GM12878 (cell line): ENCODE results near the gene DIDO1. TPM values are rescaled to one million over a fixed set of nuclear protein-coding genes. Genes with fewer than 3 reads are reported as not detected.
A peak's percentile ranks its signal among the peaks of the same experiment; 100 is the strongest.

Experiments
- ATAC-seq: fragments of 200-7000 bp; cut with Tn5 transposase; 3 replicates; pipeline ENCODE4 v1.9.1; 2020; ENCODE audit warnings: mild to moderate bottlenecking, moderate library complexity
- BruUV-seq: library from RNA; stranded (reverse); fragments of 400-500 nt; replicated peaks from 2 replicates; lab custom pipeline; 2021; lab: Mats Ljungman, UMichigan
- CTCF ChIA-PET: fragments of 300-600 bp; sonication (Branson Sonifier 250); formaldehyde crosslinking; extraction: SDS; loops from one replicate; lab custom pipeline; 2021; ENCODE audit warnings: inconsistent platforms; lab: Yijun Ruan, JAX
- POLR2A ChIA-PET: fragments of 350-600 bp; formaldehyde crosslinking; extraction: SDS; loops from one replicate; lab custom pipeline; 2021; ENCODE audit warnings: inconsistent platforms; lab: Charles Lee
- RAD21 ChIA-PET: fragments of 300-600 bp; sonication (Branson Sonifier 250); formaldehyde crosslinking; loops from one replicate; lab custom pipeline; 2023; ENCODE audit warnings: antibody characterized with exemption; ENCODE audit not compliant: unreplicated experiment; lab: Charles Lee
- SMC1A ChIA-PET: fragments of 300-600 bp; sonication (Branson Sonifier 250); formaldehyde crosslinking; loops from one replicate; lab custom pipeline; 2023; ENCODE audit not compliant: unreplicated experiment, uncharacterized antibody; lab: Charles Lee
- DNase-seq: peaks from one replicate; pipeline ENCODE4 v3.0.0-alpha.2; 2011; ENCODE audit warnings: low read depth, low spot score
- FAIRE-seq: peaks from 3 replicates; lab custom pipeline; 2011; peaks lifted over from hg19 to GRCh38; lab: Jason Lieb, UNC
- H2AFZ ChIP-seq: 2 replicates; pipeline ENCODE4 v1.6.0; 2011; ENCODE audit warnings: low read depth, low read length, control low read depth; ENCODE audit not compliant: control insufficient read depth
- H3K27ac ChIP-seq: 2 replicates; pipeline ENCODE4 v1.5.1; 2011; ENCODE audit warnings: control low read depth; ENCODE audit not compliant: control insufficient read depth, insufficient read depth
- H3K27me3 ChIP-seq, 2 experiments: replicated peaks in 1 of 2; 2 replicates each; pipeline versions ENCODE4 v1.6.0 to v1.6.1; 2011; ENCODE audit warnings: low read length in 1 of 2; ENCODE audit not compliant: control insufficient read depth in 2 of 2, insufficient read depth in 2 of 2
- H3K36me3 ChIP-seq, 2 experiments: 2 replicates each; pipeline ENCODE4 v1.5.1; 2011; ENCODE audit warnings: low read length in 1 of 2; ENCODE audit not compliant: control insufficient read depth in 2 of 2, insufficient read depth in 2 of 2
- H3K4me1 ChIP-seq: 2 replicates; pipeline ENCODE4 v1.6.1; 2011; ENCODE audit warnings: mild to moderate bottlenecking, low read length, moderate library complexity, mixed read lengths; ENCODE audit not compliant: control insufficient read depth, insufficient read depth
- H3K4me2 ChIP-seq: 2 replicates; pipeline ENCODE4 v1.6.0; 2011; ENCODE audit warnings: control low read depth; ENCODE audit not compliant: control insufficient read depth, insufficient read depth
- H3K4me3 ChIP-seq: fragments of 200-600 bp; sonication (generic); 2 replicates; pipeline ENCODE4 v1.5.1; 2016
- H3K79me2 ChIP-seq: 2 replicates; pipeline ENCODE4 v1.6.0; 2011; ENCODE audit warnings: low read length; ENCODE audit not compliant: control insufficient read depth, insufficient read depth
- H3K9ac ChIP-seq: 2 replicates; pipeline ENCODE4 v1.8.0; 2011; ENCODE audit warnings: low read length, control low read depth, mixed read lengths; ENCODE audit not compliant: control insufficient read depth, insufficient read depth
- H3K9me3 ChIP-seq: replicated peaks from 3 replicates; pipeline ENCODE4 v1.5.1; 2011; ENCODE audit warnings: mild to moderate bottlenecking, low read length; ENCODE audit not compliant: control insufficient read depth, insufficient read depth
- H4K20me1 ChIP-seq: 2 replicates; pipeline ENCODE4 v1.6.0; 2011; ENCODE audit not compliant: control insufficient read depth, insufficient read depth
- ASH2L ChIP-seq: fragments of 300-600, 200-600 bp; sonication (generic); IDR thresholded peaks from 2 replicates; pipeline ENCODE4 v1.6.1; 2017; ENCODE audit warnings: low read depth, mild to moderate bottlenecking, borderline replicate concordance
- BACH1 ChIP-seq: fragments of 450-650 bp; IDR thresholded peaks from 2 replicates; pipeline ENCODE4 v1.6.1; 2017; ENCODE audit warnings: mild to moderate bottlenecking, borderline replicate concordance
- CHD4 ChIP-seq: fragments of 200-600 bp; sonication (generic); IDR thresholded peaks from 2 replicates; pipeline ENCODE4 v1.6.1; 2016; ENCODE audit warnings: mild to moderate bottlenecking
- CREM ChIP-seq: IDR thresholded peaks from 2 replicates; pipeline ENCODE4 v1.6.1; 2014; ENCODE audit warnings: antibody characterized with exemption, low read depth
- EGR1 ChIP-seq, 2 experiments: IDR thresholded peaks; 1 replicate in 1 of 2; 2 replicates in 1 of 2; pipeline ENCODE4 v1.6.1; 2011 to 2012; ENCODE audit warnings: low read depth in 2 of 2, low read length in 2 of 2, borderline replicate concordance in 1 of 2, mild to moderate bottlenecking in 1 of 2, moderate library complexity in 1 of 2
- IRF4 ChIP-seq: IDR thresholded peaks from 2 replicates; pipeline ENCODE4 v1.6.1; 2011; ENCODE audit warnings: low read depth, low read length
- JUND ChIP-seq: IDR thresholded peaks from 2 replicates; pipeline ENCODE4 v1.6.1; 2012; ENCODE audit warnings: low read depth, mild to moderate bottlenecking, low read length, improper control_type of control experiment, moderate library complexity
- MEF2B ChIP-seq: fragments of 450-650 bp; IDR thresholded peaks from 2 replicates; pipeline ENCODE4 v1.6.1; 2018; ENCODE audit warnings: mild to moderate bottlenecking, moderate library complexity; ENCODE audit not compliant: partially characterized antibody, poor library complexity, severe bottlenecking
- NFIC ChIP-seq: IDR thresholded peaks from 2 replicates; pipeline ENCODE4 v1.6.1; 2012; ENCODE audit warnings: low read depth, mild to moderate bottlenecking, inconsistent platforms, low read length, moderate library complexity
- PAX5 ChIP-seq: IDR thresholded peaks from 2 replicates; pipeline ENCODE4 v1.6.1; 2011; ENCODE audit warnings: low read depth, low read length, borderline replicate concordance
- POLR2A ChIP-seq: IDR thresholded peaks from 2 replicates; pipeline ENCODE4 v1.6.1; 2011; ENCODE audit warnings: low read depth, mild to moderate bottlenecking, low read length
- POU2F2 ChIP-seq: IDR thresholded peaks from 3 replicates; pipeline ENCODE4 v1.6.1; 2011; ENCODE audit warnings: low read depth, mild to moderate bottlenecking, low read length, borderline replicate concordance
- RELA ChIP-seq: fragments of 450-650 bp; IDR thresholded peaks from 2 replicates; pipeline ENCODE4 v1.8.0; 2014; ENCODE audit warnings: borderline replicate concordance; ENCODE audit not compliant: partially characterized antibody
- SMAD5 ChIP-seq: IDR thresholded peaks from 2 replicates; pipeline ENCODE4 v1.6.1; 2016; ENCODE audit warnings: antibody characterized with exemption, low read depth
- SMARCA5 ChIP-seq: fragments of 450-650 bp; IDR thresholded peaks from 2 replicates; pipeline ENCODE4 v1.6.1; 2017; ENCODE audit warnings: mild to moderate bottlenecking
- SPI1 ChIP-seq: IDR thresholded peaks from 2 replicates; pipeline ENCODE4 v1.6.1; 2011; ENCODE audit warnings: low read depth, mild to moderate bottlenecking, low read length, moderate library complexity, borderline replicate concordance; ENCODE audit not compliant: insufficient read depth
- SREBF2 ChIP-seq: IDR thresholded peaks from 2 replicates; pipeline ENCODE4 v1.6.1; 2012; ENCODE audit warnings: mild to moderate bottlenecking, low read length
- STAT1 ChIP-seq: fragments of 450-650 bp; conservative IDR thresholded peaks from 2 replicates; pipeline ENCODE4 v1.6.1; 2014; ENCODE audit warnings: antibody characterized with exemption, mild to moderate bottlenecking
- STAT3 ChIP-seq: IDR thresholded peaks from 2 replicates; pipeline ENCODE4 v1.6.1; 2011; ENCODE audit warnings: low read depth, low read length, improper control_type of control experiment
- TCF12 ChIP-seq: IDR thresholded peaks from 2 replicates; pipeline ENCODE4 v1.6.1; 2011; ENCODE audit warnings: low read depth, mild to moderate bottlenecking, low read length
- TCF7 ChIP-seq: IDR thresholded peaks from 2 replicates; pipeline ENCODE4 v1.6.1; 2014; ENCODE audit warnings: antibody characterized with exemption, borderline replicate concordance
- ZNF217 ChIP-seq: fragments of 450-650 bp; IDR thresholded peaks from 2 replicates; pipeline ENCODE4 v1.6.1; 2017; ENCODE audit warnings: antibody characterized with exemption, mild to moderate bottlenecking
- ZNF274 ChIP-seq: IDR thresholded peaks from one replicate; pipeline ENCODE4 v1.8.0; 2011; ENCODE audit not compliant: insufficient read length, insufficient read depth
- ZNF622 ChIP-seq: fragments of 450-650 bp; IDR thresholded peaks from 2 replicates; pipeline ENCODE4 v1.6.1; 2017; ENCODE audit warnings: mild to moderate bottlenecking, inconsistent platforms
- WGBS: methylation state at CpG from one replicate; pipeline ENCODE4 v1.1.6; 2016; ENCODE audit warnings: low lambda C conversion rate; ENCODE audit not compliant: insufficient replicate concordance, insufficient coverage; ENCODE audit errors: missing lambda C conversion rate; 5-methylcytosine and 5-hydroxymethylcytosine counted together
- in situ Hi-C: fragments of 300-500 bp; cut with MboI; formaldehyde crosslinking; loops from 9 replicates; pipeline ENCODE4 v1.14.3; 2018; ENCODE audit warnings: mixed read lengths
- intact Hi-C: fragments of 100-400 bp; cut with micrococcal nuclease; formaldehyde crosslinking; loops from one replicate; pipeline ENCODE4 v1.14.2; 2022; ENCODE audit not compliant: unreplicated experiment
- polyA plus RNA-seq, 11 experiments: library from polyadenylated mRNA; depleted of rRNA in 4 of 11; unstranded in 6 of 11; stranded (reverse) in 5 of 11; fragments of >200 nt; fragmentation: Nextera tagmentation in 4 of 11; fragmentation: Illumina TruSeq in 1 of 11; extraction: Ambion mirVana in 4 of 11; extraction: Trizol in 1 of 11; gene quantifications; 1 replicate in 1 of 11; 2 replicates in 10 of 11; pipeline versions ENCODE4 v1.2.1 to v1.2.3, GENCODE V29; 2011 to 2016; ENCODE audit warnings: inconsistent platforms in 2 of 11, missing spikeins in 2 of 11, low read depth in 1 of 11
- total RNA-seq, 4 experiments: library from RNA; depleted of rRNA in 3 of 4; stranded (reverse); fragments of >200 nt in 3 of 4; fragmentation: Illumina TruSeq in 1 of 4; extraction: Trizol in 1 of 4; gene quantifications; 2 replicates each; pipeline versions ENCODE4 v1.2.1 to v1.2.3, GENCODE V29; 2013 to 2021
- TF ChIP-seq, protein P1 (sequence below): IDR thresholded peaks from 2 replicates; pipeline ENCODE4 v1.6.1; 2011; ENCODE audit warnings: borderline replicate concordance, low read depth, mild to moderate bottlenecking, moderate library complexity, low read length; ENCODE audit not compliant: insufficient read depth, poor library complexity, severe bottlenecking
- TF ChIP-seq, protein P2 (sequence below): fragments of 450-650 bp; IDR thresholded peaks from 2 replicates; pipeline ENCODE4 v1.6.1; 2017; ENCODE audit warnings: borderline replicate concordance

DIDO1 gene
- total and polyA plus RNA-seq, 10 of the 15 experiments (the other 5 are each of a cell fraction or from before 2014, with no cell fraction given) = 5.5 to 56.4 (median 38.4) TPM

DNA sequence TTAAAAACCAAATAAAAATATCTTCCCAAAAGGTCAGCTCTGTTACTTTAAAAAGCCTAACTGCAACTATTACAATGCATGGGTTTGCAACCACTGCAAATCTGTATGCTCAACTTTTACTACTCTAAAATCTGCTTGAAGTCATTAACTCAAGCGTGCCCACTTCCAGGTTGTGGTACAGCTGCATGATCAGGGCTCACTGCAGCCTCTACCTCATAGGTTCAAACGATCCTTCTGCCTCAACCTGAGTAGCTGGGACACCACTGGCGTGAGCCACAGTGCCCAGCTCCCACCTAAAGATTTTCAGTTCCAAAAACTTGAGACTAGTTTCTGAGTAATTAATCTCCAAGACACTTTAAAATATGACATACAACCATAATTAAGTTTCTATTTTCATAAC lies 8.2 kb downstream of the DIDO1 start:
- H3K4me1 ChIP-seq = peaks cover 52% of the 10 kb centered on the region
- peak; percentile 78 for ATAC-seq
- H3K4me3 ChIP-seq = peak overlapping the region; percentile 31
- H3K27ac ChIP-seq = peak overlapping the region; percentile 61
- intact Hi-C loops = loop anchor here (2.0 kb wide), 1 partner anchor 17 kb away; no protein-coding TSS in a partner anchor
- SMC1A ChIA-PET = interaction anchor here (1.2 to 3.8 kb wide), 9 partner anchors 10 to 91 kb away, joined by 3 to 21 read pairs (median 8); partner anchors contain the start of genes GID8 and SLC17A9
- H3K36me3 ChIP-seq = peaks cover 1 to 2% of the 10 kb centered on the region in 2 experiments
- no peaks in the 10 kb centered on the region for H3K9me3 ChIP-seq
- POLR2A ChIA-PET = interaction anchor here (0.6 to 3.1 kb wide), 10 partner anchors 10 to 96 kb away, joined by 3 to 15 read pairs (median 5); partner anchors contain the start of genes GID8 and SLC17A9
- H3K9ac ChIP-seq = peak overlapping the region; percentile 13; the same call in 1 of the 2 replicates
- peak; percentile 77 for FAIRE-seq
- no peak overlapping the region for H2AFZ ChIP-seq
- CTCF ChIA-PET = interaction anchor here (0.7 to 12.5 kb wide), 10 partner anchors 10 to 93 kb away, joined by 3 to 92 read pairs (median 4); partner anchors contain the start of gene GID8
- H3K4me2 ChIP-seq = peak overlapping the region; percentile 19
- BruUV-seq = no TSS peak
- RAD21 ChIA-PET = interaction anchor here (0.8 to 1.7 kb wide), 7 partner anchors 10 to 95 kb away, joined by 3 to 5 read pairs (median 4); no protein-coding TSS in a partner anchor
- H3K27me3 ChIP-seq = no peaks in the 10 kb centered on the region
- in situ Hi-C loops = no loop called here
- DNase-seq = no peak
- peaks cover 98% of the 10 kb centered on the region for H3K79me2 ChIP-seq
- WGBS = 2% methylated on average over 3 of the region's 3 CpGs
- H4K20me1 ChIP-seq = peaks cover 25% of the 10 kb centered on the region
- TF ChIP-seq RELA (no peak), CHD4 (no peak), SMAD5 (no peak), TCF7 (peak; percentile 93), SMARCA5 (no peak), POU2F2 (no peak), IRF4 (no peak), POLR2A (no peak), BACH1 (no peak), STAT3 (no peak), SREBF2 (no peak), NFIC (peak; percentile 28; the same call in 1 of the 2 replicates), SPI1 (no peak), ZNF622 (no peak), ZNF217 (no peak), PAX5 (peak; percentile 80), JUND (no peak), EGR1 (IDR thresholded peaks at IDR 0.05; ENCODE audit: borderline replicate concordance in 1 of 2, low read depth in 2 of 2, low read length in 2 of 2) (no peak), MEF2B (no peak), CREM (no peak), ASH2L (no peak), ZNF274 (no peak), TCF12 (no peak), STAT1 (no peak)
- TF ChIP-seq, protein P1, sequence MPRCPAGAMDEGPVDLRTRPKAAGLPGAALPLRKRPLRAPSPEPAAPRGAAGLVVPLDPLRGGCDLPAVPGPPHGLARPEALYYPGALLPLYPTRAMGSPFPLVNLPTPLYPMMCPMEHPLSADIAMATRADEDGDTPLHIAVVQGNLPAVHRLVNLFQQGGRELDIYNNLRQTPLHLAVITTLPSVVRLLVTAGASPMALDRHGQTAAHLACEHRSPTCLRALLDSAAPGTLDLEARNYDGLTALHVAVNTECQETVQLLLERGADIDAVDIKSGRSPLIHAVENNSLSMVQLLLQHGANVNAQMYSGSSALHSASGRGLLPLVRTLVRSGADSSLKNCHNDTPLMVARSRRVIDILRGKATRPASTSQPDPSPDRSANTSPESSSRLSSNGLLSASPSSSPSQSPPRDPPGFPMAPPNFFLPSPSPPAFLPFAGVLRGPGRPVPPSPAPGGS = no peak
- TF ChIP-seq, protein P2, sequence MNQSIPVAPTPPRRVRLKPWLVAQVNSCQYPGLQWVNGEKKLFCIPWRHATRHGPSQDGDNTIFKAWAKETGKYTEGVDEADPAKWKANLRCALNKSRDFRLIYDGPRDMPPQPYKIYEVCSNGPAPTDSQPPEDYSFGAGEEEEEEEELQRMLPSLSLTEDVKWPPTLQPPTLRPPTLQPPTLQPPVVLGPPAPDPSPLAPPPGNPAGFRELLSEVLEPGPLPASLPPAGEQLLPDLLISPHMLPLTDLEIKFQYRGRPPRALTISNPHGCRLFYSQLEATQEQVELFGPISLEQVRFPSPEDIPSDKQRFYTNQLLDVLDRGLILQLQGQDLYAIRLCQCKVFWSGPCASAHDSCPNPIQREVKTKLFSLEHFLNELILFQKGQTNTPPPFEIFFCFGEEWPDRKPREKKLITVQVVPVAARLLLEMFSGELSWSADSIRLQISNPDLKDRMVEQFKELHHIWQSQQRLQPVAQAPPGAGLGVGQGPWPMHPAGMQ = no peak
